Loucy (cell line): ENCODE measurements around the gene THOC6.

ENCODE experiments used
- EZH2phosphoT487 ChIP-seq: fragments of 200-600 bp; IDR thresholded peaks from 2 replicates; pipeline ENCODE4 v1.6.1; 2018; ENCODE audit warnings: antibody characterized with exemption, mild to moderate bottlenecking, moderate library complexity, borderline replicate concordance
- TF ChIP-seq, protein P1 (sequence below): fragments of 200-600 bp; sonication (generic); conservative IDR thresholded peaks from 2 replicates; pipeline ENCODE4 v1.5.1; 2014; ENCODE audit warnings: mild to moderate bottlenecking, antibody characterized with exemption, low read length

DNA sequence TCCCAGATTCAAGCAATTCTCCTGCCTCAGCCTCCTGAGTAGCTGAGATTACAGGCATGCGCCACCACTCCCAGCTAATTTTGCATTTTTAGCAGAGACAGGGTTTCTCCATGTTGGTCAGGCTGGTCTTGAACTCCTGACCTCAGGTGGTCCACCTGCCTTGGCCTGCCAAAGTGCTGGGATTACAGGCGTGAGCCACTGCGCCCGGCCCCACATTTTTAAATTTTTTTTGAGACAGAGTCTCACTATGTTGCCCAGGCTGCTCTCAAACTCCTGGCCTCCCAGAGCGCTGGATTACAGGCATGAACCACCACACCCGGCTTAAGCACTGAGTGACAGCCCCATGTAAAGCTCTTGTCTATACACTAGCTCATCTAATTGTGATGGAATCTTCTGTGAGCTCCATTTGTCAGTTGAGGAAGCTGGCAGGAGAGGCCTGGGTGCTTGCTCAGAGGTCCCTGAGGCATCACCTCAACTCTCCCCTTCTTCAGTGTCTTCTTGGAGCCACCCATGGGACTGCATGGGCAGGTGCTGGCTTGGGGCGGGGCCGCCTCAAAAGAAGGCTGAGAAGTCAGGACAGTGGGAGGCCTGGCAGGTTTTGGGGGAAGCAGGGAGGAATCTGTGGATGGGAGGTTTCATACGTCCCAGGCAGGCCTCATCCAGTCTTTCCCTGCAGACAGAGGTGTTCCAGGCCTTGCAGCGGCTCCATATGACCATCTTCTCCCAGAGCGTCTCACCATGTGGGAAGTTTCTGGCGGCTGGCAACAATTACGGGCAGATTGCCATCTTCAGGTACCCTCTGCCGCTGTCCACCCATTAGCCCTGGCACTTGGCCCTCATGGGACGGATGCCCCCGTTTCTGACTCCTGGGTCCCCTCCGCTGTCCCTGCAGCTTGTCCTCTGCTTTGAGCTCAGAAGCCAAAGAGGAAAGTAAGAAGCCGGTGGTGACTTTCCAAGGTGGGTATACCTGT, 1.5 kb downstream of the THOC6 start:
- no peak for TF ChIP-seq EZH2phosphoT487
- TF ChIP-seq, protein P1, sequence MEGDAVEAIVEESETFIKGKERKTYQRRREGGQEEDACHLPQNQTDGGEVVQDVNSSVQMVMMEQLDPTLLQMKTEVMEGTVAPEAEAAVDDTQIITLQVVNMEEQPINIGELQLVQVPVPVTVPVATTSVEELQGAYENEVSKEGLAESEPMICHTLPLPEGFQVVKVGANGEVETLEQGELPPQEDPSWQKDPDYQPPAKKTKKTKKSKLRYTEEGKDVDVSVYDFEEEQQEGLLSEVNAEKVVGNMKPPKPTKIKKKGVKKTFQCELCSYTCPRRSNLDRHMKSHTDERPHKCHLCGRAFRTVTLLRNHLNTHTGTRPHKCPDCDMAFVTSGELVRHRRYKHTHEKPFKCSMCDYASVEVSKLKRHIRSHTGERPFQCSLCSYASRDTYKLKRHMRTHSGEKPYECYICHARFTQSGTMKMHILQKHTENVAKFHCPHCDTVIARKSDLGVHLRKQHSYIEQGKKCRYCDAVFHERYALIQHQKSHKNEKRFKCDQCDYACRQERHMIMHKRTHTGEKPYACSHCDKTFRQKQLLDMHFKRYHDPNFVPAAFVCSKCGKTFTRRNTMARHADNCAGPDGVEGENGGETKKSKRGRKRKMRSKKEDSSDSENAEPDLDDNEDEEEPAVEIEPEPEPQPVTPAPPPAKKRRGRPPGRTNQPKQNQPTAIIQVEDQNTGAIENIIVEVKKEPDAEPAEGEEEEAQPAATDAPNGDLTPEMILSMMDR = no peak
